ENCODE data around the gene LOXHD1.

The LOXHD1 gene

DNA sequence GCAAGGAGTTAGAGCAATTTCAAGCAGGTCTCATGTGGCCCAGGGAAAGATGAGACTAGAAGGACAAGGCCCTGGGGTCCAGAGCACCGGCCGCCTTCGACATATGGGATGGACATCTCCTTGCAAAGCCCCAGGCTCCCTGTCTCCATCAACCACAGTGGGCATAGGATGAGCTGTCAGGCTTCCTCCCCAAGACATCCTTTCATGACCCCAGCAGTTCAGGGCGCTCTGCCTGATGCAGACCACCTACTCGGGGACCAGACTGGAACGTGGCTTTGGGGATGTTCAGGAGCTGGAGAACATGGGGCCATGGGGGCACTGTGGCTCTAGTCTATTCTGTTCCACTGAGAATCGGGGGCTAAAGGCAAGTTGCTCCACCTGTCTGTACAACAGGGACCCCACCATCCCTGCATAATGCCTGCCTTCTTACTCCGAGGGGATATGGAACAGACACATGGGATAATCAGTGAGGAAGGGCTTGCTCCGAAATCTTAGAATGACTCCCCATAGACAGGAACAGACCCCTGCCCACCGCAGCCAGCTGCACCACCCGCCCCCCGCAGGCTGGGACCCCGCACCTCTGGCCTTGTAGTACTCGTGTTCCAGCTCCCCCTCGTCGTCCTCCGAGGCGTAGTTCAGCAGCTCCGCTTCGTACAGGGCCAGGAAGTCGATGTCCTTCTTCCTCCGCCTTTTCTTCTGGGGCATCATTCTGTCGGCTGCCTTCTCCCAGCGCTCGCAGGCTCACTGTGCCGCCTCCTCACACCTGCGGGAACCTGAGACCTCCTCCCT lies 500 bp downstream of the LOXHD1 start:
- no peak for TF ChIP-seq CTCF (IDR thresholded peaks at IDR 0.05; ENCODE audit: extremely low read depth, missing control alignments)
- no peak for DNase-seq (ENCODE audit: low spot score)

- TF ChIP-seq CTCF (IDR thresholded peaks at IDR 0.05; ENCODE audit: extremely low read depth, missing control alignments): no peak
- DNase-seq (ENCODE audit: low spot score): no peak
Measured at GRCh38 chr18:46652372-46652771, 4.6 kb downstream of the LOXHD1 start.

DNA sequence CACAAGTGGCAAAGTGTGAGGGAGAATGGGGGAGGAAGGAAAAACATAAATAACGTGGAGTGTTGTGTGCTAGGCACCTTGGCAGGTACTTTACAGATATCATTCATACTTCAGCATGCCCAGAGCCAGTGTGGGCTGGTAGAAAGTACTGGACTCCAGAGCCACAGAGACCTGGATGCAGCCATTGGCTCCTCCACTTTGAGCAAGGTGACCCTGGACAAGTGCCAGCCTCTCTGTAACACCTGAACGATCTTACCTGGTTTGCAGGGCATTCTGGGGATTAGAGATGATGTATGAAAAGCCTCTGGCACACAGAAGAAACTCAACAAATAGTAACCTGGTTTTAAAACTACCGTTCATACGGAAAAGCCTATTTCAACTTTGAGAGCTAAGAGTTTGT lies 6.3 kb downstream of the LOXHD1 start:
- TF ChIP-seq CTCF (IDR thresholded peaks at IDR 0.05; ENCODE audit: extremely low read depth, missing control alignments): no peak
- no peak for DNase-seq (ENCODE audit: low spot score)

- no peak for TF ChIP-seq CTCF (IDR thresholded peaks at IDR 0.05; ENCODE audit: extremely low read depth, missing control alignments)
- no peak for DNase-seq (ENCODE audit: low spot score)
Measured at GRCh38 chr18:46649071-46649862, 7.8 kb downstream of the LOXHD1 start.

GRCh38 chr18:46646468-46646867 lies 10.6 kb downstream of the LOXHD1 start:
- no peak for DNase-seq (ENCODE audit: low spot score)
- TF ChIP-seq CTCF (IDR thresholded peaks at IDR 0.05; ENCODE audit: extremely low read depth, missing control alignments): no peak

- no peak for TF ChIP-seq CTCF (IDR thresholded peaks at IDR 0.05; ENCODE audit: extremely low read depth, missing control alignments)
- DNase-seq (ENCODE audit: low spot score): no peak
Measured at GRCh38 chr18:46642561-46642960, 14.5 kb downstream of the LOXHD1 start.

GRCh38 chr18:46641917-46642316 lies 15.1 kb downstream of the LOXHD1 start:
- no peak for TF ChIP-seq CTCF (IDR thresholded peaks at IDR 0.05; ENCODE audit: extremely low read depth, missing control alignments)
- DNase-seq (ENCODE audit: low spot score): no peak

Data from GM20000 (cell line).